Medulla oblongata (tissue), 1 donor: ENCODE data around the gene ZNF606.
A peak's percentile ranks its signal among the peaks of the same experiment; 100 is the strongest.
"Not testable (repeated sequence)": the region's sequence is repeated elsewhere in the genome, so short reads cannot be mapped to it uniquely, and the experiment has no call there.

Experiments used
- DNase-seq: peaks from one replicate; pipeline ENCODE4 v3.0.0-alpha.2; 2015; ENCODE audit errors: extremely low spot score

ZNF606 gene

GRCh38 chr19:58010507-58010906, 7.9 kb upstream of the ZNF606 start:
- DNase-seq, result no peak

- DNase-seq, result peak; percentile 89
Observed at GRCh38 chr19:58009666-58010301, 7.2 kb upstream of the ZNF606 start.

- no peak for DNase-seq
Observed at GRCh38 chr19:58009301-58009665, 6.7 kb upstream of the ZNF606 start.

- DNase-seq, result not testable (repeated sequence)
Observed at GRCh38 chr19:58008877-58009276, 6.3 kb upstream of the ZNF606 start.

- no peak for DNase-seq
Observed at GRCh38 chr19:58007285-58007684, 4.7 kb upstream of the ZNF606 start.

GRCh38 chr19:58003174-58003828, 681 bp upstream of the ZNF606 start:
- no peak for DNase-seq

GRCh38 chr19:58001895-58002369, 688 bp downstream of the ZNF606 start:
- peak; percentile 11 for DNase-seq

- no peak for DNase-seq
Observed at GRCh38 chr19:58000677-58001076, 1.9 kb downstream of the ZNF606 start.

GRCh38 chr19:57992841-57993240, 9.8 kb downstream of the ZNF606 start:
- DNase-seq, result no peak

GRCh38 chr19:57978586-57979289, 23.9 kb downstream of the ZNF606 start:
- DNase-seq, result no peak

- no peak for DNase-seq
Observed at GRCh38 chr19:57974434-57974833, 28.2 kb downstream of the ZNF606 start, which contains the start of gene C19orf18. Gene C19orf18, minus strand, starts transcription at chr19:57974534. Its CDS starts 102 bp downstream, at chr19:57974432.

- no peak for DNase-seq
Observed at GRCh38 chr19:57964761-57965160, 37.9 kb downstream of the ZNF606 start.

GRCh38 chr19:57961785-57962184, 40.8 kb downstream of the ZNF606 start:
- no peak for DNase-seq

GRCh38 chr19:57954996-57955395, 47.6 kb downstream of the ZNF606 start:
- DNase-seq, result no peak

GRCh38 chr19:57949702-57950101, 52.9 kb downstream of the ZNF606 start:
- no peak for DNase-seq

GRCh38 chr19:57949296-57949695, 53.3 kb downstream of the ZNF606 start:
- no peak for DNase-seq

GRCh38 chr19:57947419-57948134, 55.0 kb downstream of the ZNF606 start, which contains the start of gene ZNF256:
Gene ZNF256, minus strand, starts transcription at chr19:57947706. Its CDS starts 232 bp downstream, at chr19:57947474.
- DNase-seq, result peak; percentile 94

- DNase-seq, result no peak
Observed at GRCh38 chr19:57947088-57947418, 55.6 kb downstream of the ZNF606 start.

- DNase-seq, result no peak
Observed at GRCh38 chr19:57946316-57946715, 56.3 kb downstream of the ZNF606 start.

GRCh38 chr19:57941593-57941992, 61.0 kb downstream of the ZNF606 start:
- DNase-seq, result no peak

GRCh38 chr19:57935731-57936130, 66.9 kb downstream of the ZNF606 start:
- peak; percentile 52 for DNase-seq
